ENCODE data around the gene DTNA.

DTNA gene

DNA sequence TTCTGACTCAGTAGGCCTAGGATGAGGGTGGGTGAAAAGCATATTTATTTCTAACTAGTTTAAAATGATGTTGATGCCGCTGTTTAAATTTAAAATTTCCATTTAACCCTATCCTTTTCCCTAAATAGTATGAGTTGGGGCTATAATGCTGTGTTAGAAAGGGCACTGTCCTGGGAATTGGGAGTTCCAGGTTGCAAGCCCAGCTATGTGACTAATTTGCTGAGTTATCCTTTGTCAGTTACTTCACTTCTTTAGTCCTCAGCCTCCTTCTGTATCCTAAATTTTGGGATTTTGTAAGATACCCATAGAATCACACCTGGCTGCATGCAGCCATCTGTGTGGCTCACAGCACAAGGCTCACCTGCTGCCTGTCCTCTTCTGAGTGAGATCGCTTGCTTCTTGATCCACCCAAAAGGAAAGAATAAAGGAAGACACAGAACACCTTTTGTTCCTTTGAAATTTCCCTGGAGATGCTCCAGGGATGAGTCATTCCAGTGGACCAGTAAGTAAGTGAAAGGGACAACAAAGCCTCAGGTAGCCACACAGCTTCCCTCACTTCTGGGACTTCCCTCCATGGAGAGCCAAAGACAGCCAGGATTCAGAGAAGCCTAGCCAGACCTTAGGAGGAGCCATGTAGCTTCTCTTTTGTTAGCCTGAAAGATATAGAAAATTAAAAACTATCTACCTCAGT is 97.2 kb downstream of the DTNA start:
- DNase-seq (ENCODE audit: low spot score): no peak

DNA sequence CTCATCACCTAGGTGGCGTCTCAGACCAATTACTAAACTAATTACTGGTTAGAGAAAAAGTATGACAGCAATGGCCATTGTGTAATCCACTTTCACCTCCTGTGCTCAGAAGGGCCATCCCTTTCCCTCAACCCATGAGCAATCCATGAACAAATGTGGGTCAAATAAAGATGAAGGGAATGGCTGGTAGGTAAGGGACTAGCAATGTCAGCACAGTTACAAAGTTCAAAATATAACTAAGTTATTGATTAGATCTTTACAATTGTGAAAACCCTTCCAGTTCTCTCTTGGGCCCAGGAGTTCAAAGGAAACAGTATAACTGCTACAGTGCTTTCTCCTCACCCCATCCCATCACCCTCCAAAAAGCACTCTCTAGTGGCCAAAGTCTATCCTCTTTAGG is 98.3 kb downstream of the DTNA start:
- no peak for DNase-seq (ENCODE audit: low spot score)

DNA sequence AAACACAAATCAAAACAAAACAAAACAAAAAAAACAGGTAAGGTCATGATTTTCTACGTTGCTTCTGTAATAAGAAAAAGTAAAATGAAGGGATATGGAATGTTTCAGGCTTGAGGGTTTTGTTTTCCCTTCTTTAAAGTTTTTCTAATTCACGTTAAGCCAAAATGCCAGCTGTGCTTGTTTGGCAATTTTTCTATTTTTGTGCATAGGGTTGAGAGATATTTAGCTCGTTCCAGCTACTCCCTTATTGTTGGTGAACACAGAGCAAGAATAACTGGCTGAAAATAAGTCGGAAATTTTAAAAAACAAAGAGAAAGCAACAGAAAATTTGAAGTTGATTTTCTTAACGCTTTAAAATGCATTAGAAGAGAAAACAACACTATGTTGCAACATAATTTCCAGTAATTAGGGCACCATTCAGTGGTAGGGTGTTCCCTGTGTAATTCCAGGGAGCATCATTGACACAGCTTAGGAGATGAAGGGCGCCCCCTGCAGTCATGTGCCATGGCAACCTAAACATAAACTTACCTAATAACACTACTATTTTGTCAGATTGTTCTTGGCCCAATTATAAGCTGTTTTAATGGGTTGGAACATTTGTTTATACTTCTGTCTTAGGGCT is 99.5 kb downstream of the DTNA start:
- no peak for DNase-seq (ENCODE audit: low spot score)

DNA sequence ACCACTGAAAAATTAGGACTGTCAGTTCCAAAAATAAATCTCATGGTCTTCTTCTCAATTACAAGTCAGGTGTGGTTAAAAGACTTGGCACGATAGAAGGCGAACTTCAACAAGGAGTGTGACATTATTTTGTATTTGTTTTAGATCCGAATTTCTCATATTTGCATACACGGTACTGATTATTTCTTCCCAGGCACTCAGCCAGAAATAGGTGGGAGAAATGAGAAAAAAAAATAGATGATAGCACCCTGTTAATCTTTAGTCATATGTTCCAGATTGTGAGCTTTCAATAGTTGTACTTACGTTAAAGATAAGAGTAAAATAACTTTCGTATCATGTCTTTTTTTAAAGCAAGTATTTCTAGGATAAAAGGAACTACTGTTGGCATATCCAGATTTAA is 106.1 kb downstream of the DTNA start:
- no peak for DNase-seq (ENCODE audit: low spot score)

DNA sequence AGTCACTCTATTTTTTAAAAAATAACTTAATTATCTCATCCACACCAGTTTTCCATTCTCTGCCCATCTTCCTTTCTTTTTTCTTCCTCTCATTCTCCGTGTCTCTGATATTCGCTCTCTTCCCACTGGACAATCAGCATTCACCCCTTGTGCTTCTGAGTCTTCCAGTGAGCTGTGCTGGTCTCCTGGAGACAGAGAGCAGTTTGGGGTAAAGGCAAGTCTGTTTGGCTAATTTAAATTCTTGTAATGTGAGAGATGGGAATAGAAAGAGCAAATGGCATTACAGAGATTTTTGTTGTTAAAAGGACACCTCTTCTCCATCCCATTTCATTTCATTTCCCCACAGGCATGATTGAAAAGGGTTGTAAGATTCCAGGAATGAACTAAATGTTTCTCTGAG is 107.5 kb downstream of the DTNA start:
- no peak for DNase-seq (ENCODE audit: low spot score)

DNA sequence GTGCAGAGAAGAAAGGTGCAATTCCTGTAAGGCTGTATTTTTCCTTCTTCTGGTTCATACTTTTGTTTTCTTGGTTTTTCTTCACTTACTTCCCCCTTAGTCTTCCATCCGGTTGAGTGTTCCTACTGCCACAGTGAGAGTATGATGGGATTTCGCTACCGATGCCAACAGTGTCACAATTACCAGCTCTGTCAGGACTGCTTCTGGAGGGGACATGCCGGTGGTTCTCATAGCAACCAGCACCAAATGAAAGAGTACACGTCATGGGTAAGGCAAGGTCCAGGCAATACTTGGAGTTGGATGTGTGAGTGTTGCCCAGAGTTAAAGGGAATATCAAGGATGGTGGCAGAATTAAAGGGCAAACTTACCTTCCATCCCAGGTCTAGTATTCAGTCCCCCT is 108.0 kb downstream of the DTNA start:
- DNase-seq (ENCODE audit: low spot score): no peak

DNA sequence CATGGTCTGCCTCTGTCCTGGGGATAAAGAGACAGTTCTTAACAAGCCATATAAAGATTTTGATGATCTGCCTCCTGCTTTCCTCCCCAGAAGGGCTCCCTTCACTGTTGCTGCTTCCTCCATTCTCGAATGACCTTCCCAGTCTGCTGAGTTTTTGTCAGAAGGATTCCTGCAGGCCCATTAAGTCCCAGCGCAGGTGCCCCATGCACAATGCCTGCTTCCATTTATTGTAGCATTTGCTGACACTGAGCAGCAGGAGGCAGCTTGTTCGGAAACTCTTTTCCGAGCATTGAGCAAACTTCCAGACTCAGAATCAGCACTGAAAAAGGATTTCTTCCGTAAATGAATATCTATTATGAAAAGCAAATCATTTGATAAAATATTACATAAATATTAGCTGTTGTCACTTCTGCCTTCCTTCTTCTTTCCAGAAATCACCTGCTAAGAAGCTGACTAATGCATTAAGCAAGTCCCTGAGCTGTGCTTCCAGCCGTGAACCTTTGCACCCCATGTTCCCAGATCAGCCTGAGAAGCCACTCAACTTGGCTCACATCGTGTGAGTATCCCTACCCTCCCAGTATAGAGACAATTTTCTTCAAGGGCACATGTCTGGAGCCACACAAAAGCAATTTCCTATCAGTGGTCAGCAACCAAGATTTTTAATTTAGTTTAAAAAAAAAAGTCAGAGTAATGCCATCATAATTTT is 110.4 kb downstream of the DTNA start:
- no peak for DNase-seq (ENCODE audit: low spot score)

DNA sequence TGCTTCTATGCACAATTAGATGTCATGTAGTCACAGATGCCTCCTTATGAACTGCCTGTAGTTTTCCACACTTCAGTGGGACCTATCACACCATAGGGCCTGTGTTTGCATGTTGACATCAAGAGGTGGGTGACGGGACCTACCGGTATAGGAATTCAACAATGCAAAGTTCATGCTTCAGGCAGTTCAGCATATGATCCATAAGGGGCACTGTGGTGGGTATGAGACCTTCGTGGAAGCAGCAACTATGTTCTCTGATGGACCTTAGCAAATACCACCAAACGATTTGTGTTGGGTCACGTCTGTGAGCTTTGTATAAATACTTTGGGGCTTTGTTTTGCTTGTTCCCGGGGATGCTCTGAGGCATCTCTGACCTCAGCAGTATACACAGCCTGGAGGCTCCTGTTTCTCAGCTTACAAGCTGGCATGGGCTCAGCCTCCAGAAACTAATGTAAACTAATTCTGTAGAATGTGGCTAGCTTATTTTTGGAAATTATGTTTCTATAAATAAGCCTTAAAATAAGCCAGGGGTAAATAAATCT is 111.6 kb downstream of the DTNA start:
- no peak for DNase-seq (ENCODE audit: low spot score)

DNA sequence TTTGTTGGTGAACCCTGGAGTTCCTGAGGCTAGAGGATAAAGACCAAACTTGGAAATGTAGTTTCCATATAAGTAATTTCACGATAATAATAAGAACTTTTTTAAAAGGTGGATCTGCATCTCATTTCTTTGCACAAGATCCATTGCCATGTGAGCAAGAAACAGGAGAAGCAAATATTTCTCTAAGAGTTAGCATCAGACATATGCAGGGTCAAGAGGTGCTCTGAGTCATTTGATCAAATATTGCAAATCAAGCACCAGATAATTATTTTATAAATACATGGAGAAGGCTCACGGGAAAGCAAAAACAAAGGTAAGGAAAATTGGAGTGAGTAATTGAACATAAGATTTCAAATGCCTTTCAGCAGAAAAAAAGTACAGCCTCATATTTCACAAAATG is 118.0 kb downstream of the DTNA start:
- no peak for DNase-seq (ENCODE audit: low spot score)

DNA sequence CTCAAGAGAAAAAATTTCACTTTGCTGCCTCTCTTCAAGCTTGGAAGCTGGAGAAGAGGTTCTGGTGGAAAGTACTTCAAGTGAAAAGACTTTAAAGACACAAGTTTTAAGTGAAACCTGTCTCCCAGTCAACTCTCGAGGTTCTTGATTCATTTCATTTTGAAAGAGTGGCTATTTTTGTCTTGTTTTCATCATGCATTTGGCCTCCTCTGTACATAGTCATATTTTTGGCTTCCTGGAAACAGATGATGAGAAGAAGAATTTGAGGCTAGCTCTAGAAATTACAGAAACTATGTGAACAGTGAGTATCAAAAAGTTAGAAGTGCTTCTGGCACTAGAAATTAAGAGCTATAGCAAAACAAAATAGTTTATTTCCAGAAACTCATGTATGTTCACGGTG is 124.8 kb downstream of the DTNA start:
- no peak for DNase-seq (ENCODE audit: low spot score)

DNA sequence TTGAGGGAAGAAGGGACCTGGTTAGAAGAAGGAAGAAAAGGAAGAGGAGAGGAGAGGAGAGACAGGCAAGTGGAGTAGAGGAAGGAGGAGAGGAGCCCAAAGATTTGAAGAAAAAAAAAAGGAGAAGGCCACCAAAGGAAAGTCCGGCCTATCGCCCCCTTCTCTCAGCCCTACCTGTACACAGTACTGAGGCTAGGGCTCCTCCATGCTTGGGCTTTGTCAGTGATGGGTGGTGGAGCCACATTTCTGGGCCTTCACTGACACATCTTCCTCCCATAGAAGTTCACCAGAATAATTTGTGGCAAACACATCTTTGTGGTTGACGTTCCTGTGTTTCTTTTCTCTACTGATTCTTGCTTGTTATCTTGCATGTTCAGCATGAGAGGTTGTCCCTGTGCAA is 125.4 kb downstream of the DTNA start:
- DNase-seq (ENCODE audit: low spot score): no peak

DNA sequence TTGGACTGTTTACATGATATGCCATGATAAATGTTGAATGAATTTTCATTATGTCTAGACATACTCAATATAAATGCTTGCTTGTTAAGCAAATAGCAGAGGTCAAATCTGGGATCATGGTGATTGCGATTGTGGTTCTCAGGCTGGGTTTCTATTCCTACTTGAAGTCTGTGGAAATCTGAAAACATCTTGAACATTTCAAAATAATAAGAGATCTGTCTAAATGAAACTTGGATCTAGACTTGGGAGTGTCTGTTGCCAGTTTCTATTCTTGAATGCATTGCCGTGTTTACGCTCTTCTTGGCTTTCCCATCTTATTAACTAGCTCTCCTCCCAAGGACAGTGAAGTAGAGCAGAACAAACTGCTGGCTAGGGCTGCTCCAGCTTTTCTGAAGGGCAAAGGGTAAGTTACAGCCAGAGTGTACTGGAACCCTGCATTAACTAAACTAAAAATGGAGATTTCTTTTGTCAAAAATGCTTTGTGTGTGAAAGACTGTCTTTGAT is 127.7 kb downstream of the DTNA start:
- no peak for DNase-seq (ENCODE audit: low spot score)

DNA sequence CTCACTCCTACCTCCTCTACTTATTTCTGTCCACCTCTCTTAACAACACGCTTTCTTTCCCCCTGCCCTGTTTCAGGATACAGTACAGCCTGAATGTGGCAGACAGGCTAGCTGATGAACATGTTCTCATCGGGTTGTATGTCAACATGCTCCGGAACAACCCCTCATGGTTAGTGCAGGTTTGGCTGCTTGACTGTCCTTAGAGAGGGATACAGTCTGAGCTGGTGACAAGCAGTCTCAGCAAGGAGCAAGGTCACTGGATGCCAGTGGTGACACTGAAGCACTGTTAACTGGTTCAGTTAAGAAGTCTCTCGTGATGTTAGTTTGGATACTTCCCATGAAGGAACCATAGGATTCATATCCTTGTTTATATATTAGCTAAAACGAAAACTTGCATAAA is 128.6 kb downstream of the DTNA start:
- DNase-seq (ENCODE audit: low spot score): no peak

DNA sequence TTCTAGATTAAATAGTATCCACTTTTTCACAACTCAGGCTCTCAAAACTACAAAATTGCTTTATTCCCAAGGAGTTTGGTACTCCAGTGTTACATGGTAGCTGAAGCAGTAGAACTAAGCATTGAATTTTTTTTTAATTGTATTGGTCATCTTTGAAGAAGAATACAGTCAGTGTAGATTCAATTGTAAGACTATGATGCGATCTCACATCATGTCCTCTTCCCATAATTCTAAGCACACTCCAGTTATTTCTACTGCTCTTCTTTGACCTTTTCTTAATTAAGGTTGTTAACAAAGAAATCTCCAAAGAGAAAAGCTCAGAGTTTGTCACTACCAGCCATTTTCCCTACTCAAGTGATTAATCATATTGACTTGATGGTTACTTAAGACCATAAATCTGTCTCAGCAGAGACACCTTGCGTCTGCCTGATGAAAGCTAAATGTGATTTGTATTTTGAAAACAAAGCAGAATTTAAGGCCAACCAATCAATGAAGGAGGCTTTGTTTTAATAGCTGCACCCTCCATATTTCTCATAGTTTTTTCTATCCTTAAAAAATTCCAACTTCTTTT is 130.2 kb downstream of the DTNA start:
- DNase-seq (ENCODE audit: low spot score): no peak

DNA sequence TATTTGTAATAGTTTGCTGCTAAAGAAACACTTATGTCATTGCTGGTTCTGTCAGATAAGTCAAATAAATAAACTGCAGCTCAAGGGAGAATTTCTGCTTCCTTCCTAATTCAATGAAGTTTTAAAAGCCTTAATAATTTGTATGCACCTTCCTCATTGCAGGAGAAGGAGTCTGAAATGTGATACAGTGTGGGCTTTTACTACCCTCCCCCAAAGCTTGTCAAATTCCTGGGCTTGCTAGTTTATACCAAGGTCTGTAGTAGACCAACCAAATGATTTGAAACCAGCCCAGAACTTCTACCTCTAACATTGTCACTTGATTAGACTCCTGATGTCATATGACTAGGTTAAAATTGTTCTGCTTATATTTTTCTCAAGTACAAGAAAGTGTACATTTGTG is 131.8 kb downstream of the DTNA start:
- no peak for DNase-seq (ENCODE audit: low spot score)

DNA sequence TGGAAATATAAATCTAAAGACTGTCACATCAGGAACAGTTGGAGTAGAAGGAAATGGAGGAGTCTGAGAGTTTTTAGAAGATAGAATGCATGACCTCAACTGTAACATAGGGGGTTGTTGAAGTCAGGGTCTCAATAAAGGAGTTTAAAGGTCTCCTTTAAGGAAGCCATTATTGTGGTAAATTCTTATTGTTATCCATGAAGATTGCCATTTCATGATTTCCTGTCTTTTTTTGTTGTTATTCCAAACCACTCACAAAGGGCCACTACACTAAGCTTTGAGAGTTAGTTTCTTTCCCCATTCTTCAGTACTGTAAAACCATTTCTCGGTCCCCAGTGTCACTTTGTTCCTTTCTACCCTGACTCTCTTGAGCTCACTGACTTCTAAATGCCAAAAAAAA is 134.0 kb downstream of the DTNA start:
- no peak for DNase-seq (ENCODE audit: low spot score)

DNA sequence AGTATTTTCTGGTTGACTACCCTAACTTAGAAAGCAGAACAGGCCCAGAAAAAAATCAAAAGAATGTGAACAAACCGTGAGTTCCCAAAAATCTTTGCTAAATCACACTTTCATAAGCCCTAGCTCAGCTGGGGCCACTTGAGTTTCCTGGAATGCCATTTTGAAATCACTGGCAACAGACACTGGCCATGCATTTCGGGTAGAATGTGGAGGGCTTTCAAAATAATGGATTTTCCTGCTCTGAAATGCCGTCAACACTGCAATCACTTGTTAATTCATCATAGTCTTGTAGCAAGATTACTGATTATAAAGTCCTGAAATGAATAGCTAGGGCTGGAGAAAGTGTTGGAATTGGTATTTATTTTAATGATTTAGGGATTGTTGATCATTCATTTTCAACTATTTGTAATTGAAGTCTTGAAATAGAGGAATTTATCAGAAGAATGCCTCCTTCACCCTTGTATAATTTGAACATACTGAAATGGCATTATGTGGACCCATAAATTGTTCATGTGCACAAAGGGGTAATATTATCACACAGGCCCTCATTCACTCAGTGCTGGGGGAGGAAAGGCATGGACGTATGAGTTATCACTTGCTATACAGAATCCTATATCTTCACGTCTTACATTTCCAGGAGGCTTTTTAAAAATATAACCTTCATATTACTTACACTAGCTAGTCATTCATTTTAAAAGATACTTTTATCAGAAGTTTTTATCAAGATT is 134.8 kb downstream of the DTNA start:
- DNase-seq (ENCODE audit: low spot score): no peak

DNA sequence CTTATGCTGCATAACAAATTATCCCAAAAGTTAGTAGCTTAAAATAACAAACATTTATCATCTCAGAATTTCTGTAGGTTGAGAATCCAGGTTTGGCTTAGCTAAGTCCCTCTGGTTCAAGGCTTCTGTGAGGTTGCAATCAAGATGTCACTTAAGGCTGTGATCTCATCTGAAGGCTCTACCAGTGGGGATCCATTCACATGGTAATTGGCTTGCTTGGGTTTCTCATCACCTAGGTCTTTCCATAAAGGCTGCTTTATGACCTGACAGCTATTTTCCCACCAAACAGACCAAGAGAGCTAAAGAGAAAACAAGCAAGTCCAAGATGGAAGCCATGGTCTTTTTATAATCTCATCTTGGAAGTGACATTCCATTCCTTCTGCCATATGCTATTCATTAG is 137.3 kb downstream of the DTNA start:
- DNase-seq (ENCODE audit: low spot score): no peak

DNA sequence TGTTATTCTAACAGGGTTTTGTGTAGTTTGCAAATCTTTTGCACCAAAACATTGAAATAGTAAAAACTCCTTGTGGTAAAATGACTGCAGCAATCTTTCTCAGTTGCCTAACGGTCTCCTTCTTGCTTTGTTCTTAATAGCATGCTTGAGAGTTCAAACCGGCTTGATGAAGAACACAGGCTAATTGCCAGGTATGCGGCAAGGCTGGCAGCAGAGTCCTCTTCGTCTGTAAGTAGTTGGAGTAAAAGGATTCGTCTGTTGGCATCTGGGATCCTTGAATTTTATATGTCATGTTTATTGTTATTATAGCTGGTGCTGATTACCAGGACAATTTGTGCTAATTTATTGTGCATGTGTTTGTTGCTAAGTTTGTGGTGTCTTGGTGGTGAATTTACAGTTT is 138.1 kb downstream of the DTNA start:
- DNase-seq (ENCODE audit: low spot score): no peak

DNA sequence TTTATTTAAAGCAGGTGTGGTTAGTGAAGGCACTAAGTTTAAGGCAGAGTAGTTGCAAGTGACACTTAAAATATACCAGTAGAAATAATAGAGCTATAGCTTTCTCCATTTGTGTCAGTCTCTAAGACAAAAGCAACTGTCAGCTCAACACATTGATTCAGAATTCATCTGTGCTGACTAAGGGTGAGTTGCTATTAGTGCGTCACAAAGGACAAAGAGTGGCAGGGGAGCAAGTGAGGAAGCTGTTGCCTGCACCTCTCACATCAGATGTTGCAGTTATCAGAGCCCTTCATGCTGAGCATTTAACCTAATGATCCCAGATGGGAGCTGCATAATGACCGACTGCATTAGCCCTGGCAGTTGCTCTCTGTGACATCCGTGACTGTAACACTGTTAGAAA is 138.6 kb downstream of the DTNA start:
- no peak for DNase-seq (ENCODE audit: low spot score)

DNA sequence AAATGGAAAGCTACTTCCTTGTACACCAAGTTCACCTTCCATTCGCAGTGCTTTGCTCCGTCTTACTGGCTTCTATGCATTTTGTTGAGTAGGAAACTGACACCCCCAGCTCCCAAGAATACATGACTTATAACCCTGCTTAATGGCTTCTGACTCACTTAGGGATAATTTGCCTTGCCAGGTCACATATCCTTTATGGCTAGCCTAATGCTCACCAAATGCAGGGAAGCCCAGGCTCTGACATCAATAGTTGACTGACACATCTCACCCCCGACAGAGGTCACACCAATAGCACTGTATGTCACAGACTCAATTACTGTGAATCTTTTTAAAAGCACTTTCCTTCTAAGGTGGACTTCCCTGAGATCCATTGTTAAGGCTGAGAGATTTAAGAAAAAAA is 147.2 kb downstream of the DTNA start:
- no peak for DNase-seq (ENCODE audit: low spot score)

DNA sequence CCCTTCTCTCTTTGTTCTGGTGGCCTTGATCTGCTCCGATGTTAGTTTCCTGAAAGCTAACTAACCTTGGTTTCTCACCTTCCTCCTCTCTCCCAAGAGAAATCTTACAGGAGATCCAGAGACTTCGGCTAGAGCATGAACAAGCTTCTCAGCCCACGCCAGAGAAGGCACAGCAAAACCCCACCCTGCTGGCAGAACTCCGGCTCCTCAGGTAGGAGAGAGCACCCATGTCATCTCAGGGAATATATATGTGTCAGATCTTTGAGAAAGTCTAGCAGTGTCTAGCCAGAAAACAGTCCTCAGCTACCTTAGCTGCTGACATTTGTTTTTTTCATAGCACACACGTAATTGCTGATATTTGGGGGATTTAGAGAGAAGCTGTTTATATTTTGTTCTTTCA is 148.1 kb downstream of the DTNA start:
- no peak for DNase-seq (ENCODE audit: low spot score)
